Measurements from ENCODE around the gene DDX10.
A peak's percentile ranks its signal among the peaks of the same experiment; 100 is the strongest.
"Not testable (repeated sequence)": the region's sequence is repeated elsewhere in the genome, so short reads cannot be mapped to it uniquely, and the experiment has no call there.

Gene DDX10

GRCh38 chr11:108775324-108775723 lies 110.5 kb downstream of the DDX10 start:
- no peak for TF ChIP-seq ZFX (IDR thresholded peaks at IDR 0.05)
- no peak for TF ChIP-seq CTCF (conservative IDR thresholded peaks at IDR 0.05)

DNA sequence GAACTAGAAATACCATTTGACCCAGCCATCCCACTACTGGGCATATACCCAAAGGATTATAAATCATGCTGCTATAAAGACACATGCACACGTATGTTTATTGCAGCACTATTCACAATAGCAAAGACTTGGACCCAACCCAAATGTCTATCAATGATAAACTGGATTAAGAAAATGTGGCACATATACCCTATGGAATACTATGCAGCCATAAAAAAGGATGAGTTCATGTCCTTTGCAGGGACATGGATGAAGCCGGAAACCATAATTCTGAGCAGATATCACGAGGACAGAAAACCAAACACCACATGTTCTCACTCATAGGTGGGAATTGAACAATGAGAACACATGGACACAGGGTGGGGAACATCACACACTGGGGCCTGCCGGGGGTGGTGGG lies 114.3 kb downstream of the DDX10 start:
- not testable (repeated sequence) for H3K27ac ChIP-seq

More at GRCh38 chr11:108775324-108775723, 110.5 kb downstream of the DDX10 start:
- no peak overlapping the region for H3K27ac ChIP-seq

- no peak overlapping the region for H3K27ac ChIP-seq
Observed at GRCh38 chr11:108780119-108780518, 115.2 kb downstream of the DDX10 start.

DNA sequence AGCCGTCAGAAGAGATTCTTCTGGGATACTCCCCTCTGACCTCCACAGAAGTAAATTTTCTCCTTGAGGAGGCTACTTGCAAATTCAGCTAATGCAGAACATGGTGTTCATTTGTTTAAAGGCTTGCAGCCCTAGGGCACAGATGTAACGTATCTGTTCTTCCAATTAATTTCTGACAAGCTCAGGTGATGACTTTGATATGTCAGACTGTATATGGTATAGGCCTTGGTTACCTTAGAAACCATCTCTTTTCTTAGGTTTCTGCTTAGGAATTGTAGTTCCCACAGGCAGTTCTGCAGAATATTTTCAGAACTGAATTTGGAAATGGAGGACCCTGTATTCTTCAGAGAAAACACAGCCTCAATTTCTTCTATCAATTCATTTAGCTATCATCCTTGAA lies 117.1 kb downstream of the DDX10 start:
- no peak overlapping the region for H3K27ac ChIP-seq
- TF ChIP-seq ZFX (IDR thresholded peaks at IDR 0.05) (no peak), CTCF (conservative IDR thresholded peaks at IDR 0.05) (no peak)

More at GRCh38 chr11:108780119-108780518, 115.2 kb downstream of the DDX10 start:
- TF ChIP-seq CTCF (conservative IDR thresholded peaks at IDR 0.05) (no peak), ZFX (IDR thresholded peaks at IDR 0.05) (no peak)

GRCh38 chr11:108786281-108786990 lies 121.6 kb downstream of the DDX10 start:
- H3K27ac ChIP-seq: no peak overlapping the region
- TF ChIP-seq CTCF (conservative IDR thresholded peaks at IDR 0.05): no peak
- TF ChIP-seq ZFX (IDR thresholded peaks at IDR 0.05): no peak

- TF ChIP-seq CTCF (conservative IDR thresholded peaks at IDR 0.05) (no peak), ZFX (IDR thresholded peaks at IDR 0.05) (no peak)
- H3K27ac ChIP-seq: no peak overlapping the region
Observed at GRCh38 chr11:108787105-108787504, 122.2 kb downstream of the DDX10 start.

- H3K27ac ChIP-seq: no peak overlapping the region
- TF ChIP-seq ZFX (IDR thresholded peaks at IDR 0.05) (no peak), CTCF (conservative IDR thresholded peaks at IDR 0.05) (peak; percentile 23; the same call in 1 of the 2 replicates)
Observed at GRCh38 chr11:108788565-108789199, 123.8 kb downstream of the DDX10 start.
